CD4-positive, CD25-positive, alpha-beta regulatory T cell (primary cell): ENCODE measurements around the gene WARS2. TPM values are rescaled to one million over a fixed set of nuclear protein-coding genes. Genes with fewer than 3 reads are reported as not detected.
A peak's percentile ranks its signal among the peaks of the same experiment; 100 is the strongest.

ENCODE experiments used
- ATAC-seq, 2 donors: fragments of 150-1000 bp; cut with Tn5 transposase; one replicate each; pipeline ENCODE4 v1.10.0; 2021; ENCODE audit warnings: low read depth in 2 of 2, moderate number of reproducible peaks in 2 of 2, moderate library complexity in 1 of 2
- DNase-seq, 3 donors: peaks; one replicate each; pipeline versions ENCODE4 v3.0.0 to v3.0.0-alpha.2; 2012 to 2022; ENCODE audit warnings: mixed read lengths in 1 of 3
- H3K27ac ChIP-seq: one replicate; pipeline ENCODE4 v1.7.0; 2013; ENCODE audit warnings: mild to moderate bottlenecking, low read length; ENCODE audit not compliant: insufficient read depth, poor library complexity, severe bottlenecking
- H3K27me3 ChIP-seq: one replicate; pipeline ENCODE4 v1.7.0; 2013; ENCODE audit warnings: low read length; ENCODE audit not compliant: control insufficient read depth, insufficient read depth
- H3K36me3 ChIP-seq: one replicate; pipeline ENCODE4 v1.7.0; 2013; ENCODE audit warnings: mild to moderate bottlenecking, low read length, moderate library complexity; ENCODE audit not compliant: control insufficient read depth, insufficient read depth
- H3K4me1 ChIP-seq: 2 replicates; pipeline ENCODE4 v1.7.0; 2013; ENCODE audit warnings: mild to moderate bottlenecking, low read length; ENCODE audit not compliant: insufficient read depth, control insufficient read depth, poor library complexity, severe bottlenecking
- H3K4me3 ChIP-seq: one replicate; pipeline ENCODE4 v1.7.0; 2013; ENCODE audit warnings: low read depth, mild to moderate bottlenecking, low read length, moderate library complexity
- H3K9me3 ChIP-seq, 2 experiments: 1 replicate in 1 of 2; 2 replicates in 1 of 2; pipeline ENCODE4 v1.7.0; 2013; ENCODE audit warnings: low read length in 2 of 2, mild to moderate bottlenecking in 1 of 2, moderate library complexity in 1 of 2; ENCODE audit not compliant: control insufficient read depth in 2 of 2
- H3K27ac Mint-ChIP-seq, 3 donors: one replicate each; pipeline ENCODE4 v1.8.0; 2020 to 2022; ENCODE audit warnings: mild to moderate bottlenecking in 3 of 3, mixed read lengths in 3 of 3, moderate library complexity in 2 of 3
- H3K27me3 Mint-ChIP-seq: one replicate; pipeline ENCODE4 v1.8.0; 2022; ENCODE audit warnings: mild to moderate bottlenecking, mixed read lengths
- H3K36me3 Mint-ChIP-seq: one replicate; pipeline ENCODE4 v1.8.0; 2020; ENCODE audit warnings: mixed read lengths
- H3K4me1 Mint-ChIP-seq, 4 donors: one replicate each; pipeline ENCODE4 v1.8.0; 2020 to 2022; ENCODE audit warnings: mixed read lengths in 4 of 4, mild to moderate bottlenecking in 1 of 4
- H3K4me3 Mint-ChIP-seq, 4 donors: one replicate each; pipeline ENCODE4 v1.8.0; 2020 to 2022; ENCODE audit warnings: mild to moderate bottlenecking in 4 of 4, mixed read lengths in 4 of 4, moderate library complexity in 3 of 4
- H3K9me3 Mint-ChIP-seq, 7 donors: one replicate each; pipeline ENCODE4 v1.8.0; 2020 to 2022; ENCODE audit warnings: mixed read lengths in 7 of 7, mild to moderate bottlenecking in 3 of 7, moderate library complexity in 2 of 7
- polyA plus RNA-seq, 4 donors: library from polyadenylated mRNA; unstranded; fragments of 300-500 nt; fragmentation: Illumina TruSeq; gene quantifications; one replicate each; pipeline ENCODE4 v1.2.3, GENCODE V29; 2021
- total RNA-seq: library from RNA; stranded (reverse); gene quantifications from one replicate; pipeline ENCODE4 v1.2.3, GENCODE V29; 2022

WARS2 gene
- total and polyA plus RNA-seq, 5 donors from 2014 or later, result 13.9 to 23.0 (median 16.9) TPM

- Histone ChIP-seq H3K4me3 (no peak overlapping the region), H3K9me3 (no peaks in the 10 kb centered on the region), H3K36me3 (no peaks in the 10 kb centered on the region), H3K27me3 (no peaks in the 10 kb centered on the region), H3K4me1 (no peaks in the 10 kb centered on the region), H3K27ac (no peak overlapping the region)
- no peak for ATAC-seq
- Mint-ChIP-seq H3K4me1 (peaks cover 0 to 9% (median 3%) of the 10 kb centered on the region in 4 donors), H3K27ac (no peak overlapping the region), H3K9me3 (peaks cover 0 to 8% (median 4%) of the 10 kb centered on the region in 7 donors), H3K27me3 (peaks cover 4% of the 10 kb centered on the region), H3K36me3 (peaks cover 12% of the 10 kb centered on the region), H3K4me3 (no peak overlapping the region)
- no peak for DNase-seq
Measured at GRCh38 chr1:119083980-119084379, 56.5 kb downstream of the WARS2 start.

DNA sequence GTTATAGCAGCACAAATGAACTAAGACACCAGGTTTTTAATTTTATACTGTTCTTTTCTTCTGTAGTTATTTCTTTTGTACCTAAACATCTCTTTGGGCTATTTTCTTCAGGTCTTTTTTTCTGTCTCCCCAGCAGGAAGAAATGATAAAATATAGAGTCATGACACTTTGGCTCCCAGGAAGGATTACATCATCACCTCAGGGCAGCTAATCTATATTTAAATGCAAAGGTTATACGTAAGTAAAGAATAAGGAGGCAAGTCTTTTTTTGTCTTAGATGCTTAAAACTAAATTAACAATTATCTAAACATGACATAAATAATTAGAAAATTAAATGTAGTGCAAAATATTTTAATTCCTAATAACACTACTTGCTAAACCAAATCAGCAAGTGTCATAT lies 57.0 kb downstream of the WARS2 start:
- DNase-seq, result no peak
- no peak for ATAC-seq
- H3K27ac ChIP-seq, result no peak overlapping the region
- Mint-ChIP-seq H3K9me3 (peaks cover 0 to 8% (median 4%) of the 10 kb centered on the region in 7 donors), H3K27me3 (peaks cover 4% of the 10 kb centered on the region), H3K36me3 (peaks cover 12% of the 10 kb centered on the region), H3K4me1 (peaks cover 0 to 9% (median 3%) of the 10 kb centered on the region in 4 donors), H3K27ac (no peak overlapping the region), H3K4me3 (no peak overlapping the region)
- no peaks in the 10 kb centered on the region for H3K27me3 ChIP-seq
- H3K9me3 ChIP-seq, result no peaks in the 10 kb centered on the region
- H3K4me3 ChIP-seq, result no peak overlapping the region
- H3K4me1 ChIP-seq, result no peaks in the 10 kb centered on the region
- no peaks in the 10 kb centered on the region for H3K36me3 ChIP-seq

DNA sequence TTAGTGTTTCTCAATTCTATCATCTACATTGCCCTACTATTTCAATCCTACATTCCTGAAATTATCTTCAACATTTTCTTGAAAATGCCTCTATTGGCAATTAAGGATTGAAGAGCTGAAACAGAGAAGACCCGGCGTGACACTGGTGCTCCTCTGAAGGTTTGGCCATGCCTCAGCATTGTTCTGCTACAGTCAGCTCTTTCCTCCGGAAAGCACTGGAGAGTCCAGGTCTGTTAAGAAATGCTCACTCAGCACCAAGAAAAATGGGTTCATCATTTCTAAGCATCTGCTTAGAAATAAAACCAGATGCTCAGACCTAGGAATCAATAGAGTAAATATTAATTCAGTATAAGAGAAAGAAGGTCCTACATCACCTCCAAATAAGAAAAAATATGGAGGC lies 58.8 kb downstream of the WARS2 start:
- peaks cover 8% of the 10 kb centered on the region for H3K36me3 Mint-ChIP-seq
- peaks cover 0 to 5% (median under 1%) of the 10 kb centered on the region in 4 donors for H3K4me1 Mint-ChIP-seq
- DNase-seq (no peak), ATAC-seq (no peak)
- no peaks in the 10 kb centered on the region for H3K4me1 ChIP-seq
- no peaks in the 10 kb centered on the region for H3K27me3 ChIP-seq
- no peak overlapping the region for H3K4me3 ChIP-seq
- no peak overlapping the region for H3K4me3 Mint-ChIP-seq
- H3K9me3 Mint-ChIP-seq, result peaks cover 0 to 6% (median 3%) of the 10 kb centered on the region in 7 donors
- no peaks in the 10 kb centered on the region for H3K36me3 ChIP-seq
- H3K9me3 ChIP-seq, result no peaks in the 10 kb centered on the region
- no peak overlapping the region for H3K27ac ChIP-seq
- H3K27me3 Mint-ChIP-seq, result no peaks in the 10 kb centered on the region
- no peak overlapping the region for H3K27ac Mint-ChIP-seq

DNA sequence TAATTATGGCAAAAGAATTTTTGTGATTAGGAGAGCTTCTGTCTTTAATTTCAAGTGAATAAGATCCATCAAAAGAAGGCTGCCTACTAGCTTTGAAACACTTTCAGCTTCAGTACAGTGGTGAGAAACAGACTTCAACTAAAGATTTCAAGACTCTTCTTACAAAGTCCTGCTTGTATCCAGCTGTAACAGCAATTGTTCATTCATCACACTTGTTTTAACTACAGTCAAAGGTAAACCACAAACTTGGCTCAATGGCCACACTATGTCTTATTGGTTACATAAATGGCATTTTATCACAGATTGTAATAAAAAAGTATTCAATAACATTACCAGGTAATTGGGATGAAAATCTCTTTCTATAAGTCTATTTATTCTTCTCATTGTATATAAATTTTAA lies 59.2 kb downstream of the WARS2 start:
- Mint-ChIP-seq H3K4me1 (peaks cover 0 to 5% (median under 1%) of the 10 kb centered on the region in 4 donors), H3K36me3 (peaks cover 9% of the 10 kb centered on the region), H3K4me3 (no peak overlapping the region), H3K9me3 (peaks cover 0 to 5% (median 3%) of the 10 kb centered on the region in 7 donors), H3K27ac (no peak overlapping the region), H3K27me3 (no peaks in the 10 kb centered on the region)
- H3K4me1 ChIP-seq, result no peaks in the 10 kb centered on the region
- H3K27ac ChIP-seq, result no peak overlapping the region
- H3K4me3 ChIP-seq, result no peak overlapping the region
- no peak for ATAC-seq
- no peaks in the 10 kb centered on the region for H3K27me3 ChIP-seq
- no peaks in the 10 kb centered on the region for H3K36me3 ChIP-seq
- no peaks in the 10 kb centered on the region for H3K9me3 ChIP-seq
- DNase-seq, result no peak

DNA sequence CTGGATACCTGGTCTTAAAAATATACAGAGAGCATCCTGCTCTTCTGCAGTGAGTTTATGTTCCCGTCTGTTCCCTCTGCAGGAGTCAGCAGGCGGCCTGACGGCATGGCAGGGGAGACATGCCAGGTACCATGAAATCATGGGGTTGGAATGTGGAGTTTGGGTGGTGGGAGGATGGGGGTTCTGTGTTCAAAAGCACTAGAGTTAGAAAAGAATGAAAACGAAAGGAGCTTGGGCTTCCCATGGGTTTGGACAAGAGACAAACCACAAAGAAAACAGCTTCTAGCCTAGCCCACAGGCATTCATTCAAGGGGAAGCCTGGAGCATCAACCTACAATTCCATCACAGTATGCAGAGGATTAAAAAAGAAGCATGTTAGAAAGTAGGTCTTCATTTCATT lies 59.9 kb downstream of the WARS2 start:
- Mint-ChIP-seq H3K36me3 (peaks cover 16% of the 10 kb centered on the region), H3K27ac (no peak overlapping the region), H3K4me1 (peaks cover 0 to 5% (median under 1%) of the 10 kb centered on the region in 4 donors), H3K4me3 (no peak overlapping the region), H3K27me3 (no peaks in the 10 kb centered on the region), H3K9me3 (peaks cover 0 to 7% (median 3%) of the 10 kb centered on the region in 7 donors)
- no peak overlapping the region for H3K4me3 ChIP-seq
- no peaks in the 10 kb centered on the region for H3K27me3 ChIP-seq
- H3K36me3 ChIP-seq, result no peaks in the 10 kb centered on the region
- no peaks in the 10 kb centered on the region for H3K9me3 ChIP-seq
- H3K4me1 ChIP-seq, result no peaks in the 10 kb centered on the region
- DNase-seq, result no peak
- no peak for ATAC-seq
- no peak overlapping the region for H3K27ac ChIP-seq

GRCh38 chr1:119079881-119080280 lies 60.6 kb downstream of the WARS2 start:
- no peak overlapping the region for H3K4me3 ChIP-seq
- DNase-seq (no peak), ATAC-seq (no peak)
- Mint-ChIP-seq H3K4me3 (no peak overlapping the region), H3K4me1 (peaks cover 0 to 5% (median 0%) of the 10 kb centered on the region in 4 donors), H3K27ac (peak overlapping the region in 1 of 3 donors; percentile 69), H3K36me3 (peaks cover 12% of the 10 kb centered on the region), H3K27me3 (no peaks in the 10 kb centered on the region), H3K9me3 (peaks cover 0 to 4% (median 1%) of the 10 kb centered on the region in 7 donors)
- no peak overlapping the region for H3K27ac ChIP-seq
- H3K9me3 ChIP-seq, result no peaks in the 10 kb centered on the region
- no peaks in the 10 kb centered on the region for H3K27me3 ChIP-seq
- H3K36me3 ChIP-seq, result no peaks in the 10 kb centered on the region
- H3K4me1 ChIP-seq, result no peaks in the 10 kb centered on the region

DNA sequence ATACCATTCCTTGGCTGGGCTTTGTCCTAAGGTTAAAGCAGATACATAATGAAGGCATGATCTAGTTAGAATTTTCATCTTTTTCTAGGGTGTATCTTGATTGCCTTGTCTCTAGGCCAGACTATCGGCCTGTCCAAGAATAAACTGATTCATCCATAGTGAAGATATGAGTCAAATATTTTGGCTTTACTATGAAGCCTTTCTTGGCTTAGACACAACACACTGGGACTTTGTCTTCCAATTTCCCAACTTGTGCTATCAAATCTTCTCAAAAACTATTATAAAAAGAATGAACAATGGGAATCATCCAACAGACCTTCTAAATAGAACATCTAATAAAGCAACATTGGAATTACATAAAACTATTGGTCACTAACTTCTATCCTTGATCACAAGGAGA lies 64.8 kb downstream of the WARS2 start:
- no peak overlapping the region for H3K27ac ChIP-seq
- no peaks in the 10 kb centered on the region for H3K27me3 ChIP-seq
- ATAC-seq (no peak), DNase-seq (no peak)
- no peaks in the 10 kb centered on the region for H3K4me1 ChIP-seq
- no peak overlapping the region for H3K4me3 Mint-ChIP-seq
- peaks cover 2% of the 10 kb centered on the region for H3K36me3 ChIP-seq
- no peak overlapping the region for H3K4me3 ChIP-seq
- peaks cover 24% of the 10 kb centered on the region for H3K36me3 Mint-ChIP-seq
- H3K27ac Mint-ChIP-seq, result no peak overlapping the region
- peaks cover 0 to 5% (median under 1%) of the 10 kb centered on the region in 4 donors for H3K4me1 Mint-ChIP-seq
- H3K9me3 Mint-ChIP-seq, result peaks cover 0 to 10% (median 7%) of the 10 kb centered on the region in 7 donors
- H3K27me3 Mint-ChIP-seq, result no peaks in the 10 kb centered on the region
- no peaks in the 10 kb centered on the region for H3K9me3 ChIP-seq

GRCh38 chr1:119071321-119071720 lies 69.1 kb downstream of the WARS2 start:
- peaks cover 29% of the 10 kb centered on the region for H3K36me3 Mint-ChIP-seq
- no peaks in the 10 kb centered on the region for H3K9me3 ChIP-seq
- H3K27me3 Mint-ChIP-seq, result no peaks in the 10 kb centered on the region
- H3K4me1 Mint-ChIP-seq, result peaks cover 0 to 2% (median 0%) of the 10 kb centered on the region in 4 donors
- H3K27me3 ChIP-seq, result no peaks in the 10 kb centered on the region
- H3K4me1 ChIP-seq, result no peaks in the 10 kb centered on the region
- H3K4me3 ChIP-seq, result no peak overlapping the region
- no peak for ATAC-seq
- no peak overlapping the region for H3K4me3 Mint-ChIP-seq
- H3K36me3 ChIP-seq, result peaks cover 2% of the 10 kb centered on the region
- no peak for DNase-seq
- no peak overlapping the region for H3K27ac Mint-ChIP-seq
- H3K9me3 Mint-ChIP-seq, result peaks cover 0 to 8% (median 5%) of the 10 kb centered on the region in 7 donors
- no peak overlapping the region for H3K27ac ChIP-seq
